Activated B cell treated with CpG ODN at 0.5 μM for 24 hours (primary cell): ENCODE measurements around the gene PPDPF. TPM values are rescaled to one million over a fixed set of nuclear protein-coding genes. Genes with fewer than 3 reads are reported as not detected.
A peak's percentile ranks its signal among the peaks of the same experiment; 100 is the strongest.

Experiments used
- ATAC-seq: fragments of 200-7000 bp; cut with Tn5 transposase; one replicate; pipeline ENCODE4 v1.10.0; 2021; ENCODE audit warnings: low read depth, mild to moderate bottlenecking, moderate library complexity
- CTCF ChIA-PET: fragments of 350-600 bp; sonication (Branson Sonifier 250); formaldehyde crosslinking; loops from one replicate; lab custom pipeline; 2021; ENCODE audit warnings: antibody characterized with exemption; lab: Charles Lee
- POLR2A ChIA-PET: fragments of 350-600 bp; sonication (Branson Sonifier 250); formaldehyde crosslinking; loops from one replicate; lab custom pipeline; 2021; ENCODE audit warnings: antibody characterized with exemption; lab: Charles Lee
- DNase-seq: peaks from one replicate; pipeline ENCODE4 v3.0.0; 2022
- H3K27ac Mint-ChIP-seq: one replicate; pipeline ENCODE4 v1.8.0; 2020; ENCODE audit warnings: mixed read lengths
- H3K27me3 Mint-ChIP-seq: one replicate; pipeline ENCODE4 v1.8.0; 2021; ENCODE audit warnings: mixed read lengths
- H3K36me3 Mint-ChIP-seq: one replicate; pipeline ENCODE4 v1.8.0; 2021; ENCODE audit warnings: low read depth, mixed read lengths
- H3K4me1 Mint-ChIP-seq: one replicate; pipeline ENCODE4 v1.8.0; 2021; ENCODE audit warnings: mixed read lengths
- H3K4me3 Mint-ChIP-seq: one replicate; pipeline ENCODE4 v1.8.0; 2020; ENCODE audit warnings: mild to moderate bottlenecking, mixed read lengths
- H3K9me3 Mint-ChIP-seq: one replicate; pipeline ENCODE4 v1.8.0; 2020; ENCODE audit warnings: mixed read lengths
- intact Hi-C: fragments of 100-400 bp; cut with micrococcal nuclease; formaldehyde crosslinking; loops from one replicate; pipeline ENCODE4 v1.15.1; 2024
- total RNA-seq: library from RNA; stranded (reverse); gene quantifications from 2 replicates; pipeline ENCODE4 v1.2.3, GENCODE V29; 2022
- TF ChIP-seq, protein P1 (sequence below): fragments of 200-600 bp; IDR thresholded peaks from one replicate; pipeline ENCODE4 v1.8.0; 2022; ENCODE audit warnings: antibody characterized with exemption, mild to moderate bottlenecking

Gene PPDPF
- total RNA-seq, 1 donor from 2014 or later, result 172 TPM

GRCh38 chr20:63549019-63549418, 28.5 kb downstream of the PPDPF start:
- intact Hi-C loops, result no loop called here
- Mint-ChIP-seq H3K27me3 (no peaks in the 10 kb centered on the region), H3K36me3 (no peaks in the 10 kb centered on the region), H3K9me3 (no peaks in the 10 kb centered on the region), H3K27ac (no peak overlapping the region), H3K4me1 (peaks cover 63% of the 10 kb centered on the region), H3K4me3 (no peak overlapping the region)
- POLR2A ChIA-PET, result interaction anchor here (0.6 to 1.1 kb wide), 2 partner anchors 26 to 77 kb away, joined by 3 read pairs; no protein-coding TSS in a partner anchor
- CTCF ChIA-PET, result no interaction called here
- no peak for DNase-seq
- TF ChIP-seq, protein P1, sequence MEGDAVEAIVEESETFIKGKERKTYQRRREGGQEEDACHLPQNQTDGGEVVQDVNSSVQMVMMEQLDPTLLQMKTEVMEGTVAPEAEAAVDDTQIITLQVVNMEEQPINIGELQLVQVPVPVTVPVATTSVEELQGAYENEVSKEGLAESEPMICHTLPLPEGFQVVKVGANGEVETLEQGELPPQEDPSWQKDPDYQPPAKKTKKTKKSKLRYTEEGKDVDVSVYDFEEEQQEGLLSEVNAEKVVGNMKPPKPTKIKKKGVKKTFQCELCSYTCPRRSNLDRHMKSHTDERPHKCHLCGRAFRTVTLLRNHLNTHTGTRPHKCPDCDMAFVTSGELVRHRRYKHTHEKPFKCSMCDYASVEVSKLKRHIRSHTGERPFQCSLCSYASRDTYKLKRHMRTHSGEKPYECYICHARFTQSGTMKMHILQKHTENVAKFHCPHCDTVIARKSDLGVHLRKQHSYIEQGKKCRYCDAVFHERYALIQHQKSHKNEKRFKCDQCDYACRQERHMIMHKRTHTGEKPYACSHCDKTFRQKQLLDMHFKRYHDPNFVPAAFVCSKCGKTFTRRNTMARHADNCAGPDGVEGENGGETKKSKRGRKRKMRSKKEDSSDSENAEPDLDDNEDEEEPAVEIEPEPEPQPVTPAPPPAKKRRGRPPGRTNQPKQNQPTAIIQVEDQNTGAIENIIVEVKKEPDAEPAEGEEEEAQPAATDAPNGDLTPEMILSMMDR, result no peak
- no peak for ATAC-seq

- Mint-ChIP-seq H3K36me3 (no peaks in the 10 kb centered on the region), H3K9me3 (no peaks in the 10 kb centered on the region), H3K27ac (no peak overlapping the region), H3K4me1 (peaks cover 64% of the 10 kb centered on the region), H3K27me3 (no peaks in the 10 kb centered on the region), H3K4me3 (no peak overlapping the region)
- intact Hi-C loops, result loop anchor here (5.0 kb wide), 2 partner anchors 188 to 408 kb away; partner anchors contain the start of genes LIME1, SLC2A4RG and UCKL1
- TF ChIP-seq, protein P1, result no peak
- ATAC-seq (no peak), DNase-seq (no peak)
- ChIA-PET CTCF (interaction anchor here (2.6 kb wide), 1 partner anchor 12 kb away, joined by 17 read pairs; the partner anchor contains the start of gene PTK6), POLR2A (interaction anchor here (0.7 to 1.1 kb wide), 3 partner anchors 12 to 27 kb away, joined by 3 read pairs; no protein-coding TSS in a partner anchor)
Measured at GRCh38 chr20:63549679-63550282, 29.2 kb downstream of the PPDPF start.

GRCh38 chr20:63551068-63551467, 30.5 kb downstream of the PPDPF start:
- ATAC-seq, result no peak
- intact Hi-C loops, result loop anchor here (5.0 kb wide), 2 partner anchors 186 to 406 kb away; partner anchors contain the start of genes LIME1, SLC2A4RG and UCKL1
- no peak overlapping the region for H3K27ac Mint-ChIP-seq
- H3K4me1 Mint-ChIP-seq, result peaks cover 57% of the 10 kb centered on the region
- no peaks in the 10 kb centered on the region for H3K9me3 Mint-ChIP-seq
- TF ChIP-seq, protein P1, result no peak
- ChIA-PET CTCF (interaction anchor here (2.6 kb wide), 1 partner anchor 13 kb away, joined by 17 read pairs; the partner anchor contains the start of gene PTK6), POLR2A (interaction anchor here (1.0 to 4.6 kb wide), 5 partner anchors 8 to 31 kb away, joined by 4 to 42 read pairs (median 5); partner anchors contain the start of genes HELZ2 and PTK6)
- no peaks in the 10 kb centered on the region for H3K27me3 Mint-ChIP-seq
- no peaks in the 10 kb centered on the region for H3K36me3 Mint-ChIP-seq
- DNase-seq, result no peak
- no peak overlapping the region for H3K4me3 Mint-ChIP-seq

DNA sequence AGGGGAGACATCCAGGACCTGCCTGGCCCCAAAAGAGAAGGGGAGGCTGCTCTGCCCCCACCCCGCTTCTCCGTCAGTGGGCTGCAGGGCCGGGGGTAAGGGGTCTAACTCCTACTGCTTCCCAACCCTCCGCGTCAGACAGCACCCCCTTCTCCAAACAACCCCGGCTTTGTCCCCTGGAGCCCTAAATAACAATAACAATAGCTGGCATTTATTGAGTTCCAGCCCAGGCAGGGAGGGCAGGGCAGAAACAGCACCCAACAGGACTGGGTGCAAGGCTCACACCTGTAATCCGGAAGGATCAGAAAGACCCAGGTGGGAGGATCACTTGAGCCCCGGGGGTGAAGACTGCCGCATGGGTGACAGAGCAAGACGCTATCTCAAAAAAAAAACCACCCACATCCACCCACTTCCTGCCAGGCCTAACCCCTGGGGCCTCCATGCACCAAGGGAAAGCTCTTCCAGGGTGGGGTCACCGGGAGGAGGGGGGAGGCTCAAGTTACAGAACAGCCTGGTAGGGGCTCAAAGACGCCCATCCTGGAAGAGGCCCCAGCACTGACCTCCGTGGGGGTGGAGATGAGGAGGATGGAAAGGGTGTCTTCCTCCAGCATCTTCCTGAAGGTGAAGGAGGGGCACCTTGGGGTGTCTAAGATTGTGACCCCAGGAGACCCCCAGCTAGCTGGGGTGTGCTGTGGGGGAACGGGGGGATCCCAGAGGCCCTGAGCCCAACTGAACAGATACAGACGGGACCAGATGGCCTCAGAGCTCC, 32.1 kb downstream of the PPDPF start:
- DNase-seq, result no peak

More for the DNA sequence above, 32.1 kb downstream of the PPDPF start:
- ChIA-PET POLR2A (interaction anchor here (0.6 to 4.6 kb wide), 17 partner anchors 9 to 428 kb away, joined by 3 to 42 read pairs (median 5); partner anchors contain the start of genes GMEB2, HELZ2, PPDPF and PRPF6), CTCF (interaction anchor here (1.0 to 2.6 kb wide), 3 partner anchors 15 to 89 kb away, joined by 3 to 17 read pairs (median 4); partner anchors contain the start of gene PTK6)
- TF ChIP-seq, protein P1, result no peak
- H3K27me3 Mint-ChIP-seq, result no peaks in the 10 kb centered on the region
- intact Hi-C loops, result loop anchor here (1.0 to 5.0 kb wide), 7 partner anchors 10 to 405 kb away; partner anchors contain the start of genes GMEB2, LIME1, PPDPF and SLC2A4RG
- peak; percentile 36 for ATAC-seq
- H3K4me3 Mint-ChIP-seq, result peak overlapping the region; percentile 84
- peaks cover 2% of the 10 kb centered on the region for H3K36me3 Mint-ChIP-seq
- peaks cover 55% of the 10 kb centered on the region for H3K4me1 Mint-ChIP-seq
- peak overlapping the region; percentile 82 for H3K27ac Mint-ChIP-seq
- H3K9me3 Mint-ChIP-seq, result no peaks in the 10 kb centered on the region
